HG03103 (cell line): ENCODE measurements around the gene GET4.

Experiments
- ATAC-seq: cut with Tn5 transposase; IDR thresholded peaks from one replicate; pipeline ENCODE4 v1.9.1; 2021; ENCODE audit warnings: low read depth; ENCODE audit not compliant: unreplicated experiment

GET4 gene

DNA sequence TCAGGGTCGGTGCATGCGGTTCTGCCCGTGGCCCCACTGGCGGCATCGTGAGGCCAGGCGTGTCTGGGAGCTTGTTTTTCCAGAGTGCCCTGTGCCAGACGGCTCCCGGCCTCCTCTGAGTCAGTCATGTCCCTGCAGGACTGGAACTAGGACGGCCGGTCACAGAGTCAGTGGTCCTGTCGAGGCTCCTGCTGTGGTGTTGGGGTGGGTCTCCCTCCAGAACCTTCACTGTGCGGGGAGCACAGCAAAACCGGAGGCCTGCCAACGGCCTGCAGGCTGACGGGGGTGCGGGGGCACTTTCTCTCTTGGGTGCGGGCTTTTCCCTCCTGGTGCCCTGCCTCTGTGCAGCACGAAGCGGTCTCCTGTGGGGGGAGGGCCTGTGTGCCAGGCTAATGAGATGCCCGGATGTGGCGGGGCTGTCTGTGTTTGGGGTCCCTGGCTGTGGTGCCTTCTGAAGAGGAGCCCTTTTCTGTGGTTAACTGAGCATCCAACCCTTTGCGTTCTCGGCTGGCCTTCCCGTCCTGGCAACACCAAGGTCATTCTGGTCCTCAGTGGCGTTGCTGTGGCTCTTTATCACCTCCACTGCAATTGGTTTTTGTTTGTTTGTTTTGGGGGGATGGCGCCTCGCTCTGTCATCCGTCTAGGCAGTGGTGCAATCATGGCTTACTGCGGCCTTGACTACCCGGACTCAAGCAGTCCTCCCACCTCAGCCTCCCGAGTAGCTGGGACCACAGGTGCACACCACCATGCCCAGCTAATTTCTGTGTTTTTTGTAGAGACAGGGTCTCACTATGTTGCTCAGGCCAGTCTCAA is 8.0 kb downstream of the GET4 start:
- no peak for ATAC-seq

DNA sequence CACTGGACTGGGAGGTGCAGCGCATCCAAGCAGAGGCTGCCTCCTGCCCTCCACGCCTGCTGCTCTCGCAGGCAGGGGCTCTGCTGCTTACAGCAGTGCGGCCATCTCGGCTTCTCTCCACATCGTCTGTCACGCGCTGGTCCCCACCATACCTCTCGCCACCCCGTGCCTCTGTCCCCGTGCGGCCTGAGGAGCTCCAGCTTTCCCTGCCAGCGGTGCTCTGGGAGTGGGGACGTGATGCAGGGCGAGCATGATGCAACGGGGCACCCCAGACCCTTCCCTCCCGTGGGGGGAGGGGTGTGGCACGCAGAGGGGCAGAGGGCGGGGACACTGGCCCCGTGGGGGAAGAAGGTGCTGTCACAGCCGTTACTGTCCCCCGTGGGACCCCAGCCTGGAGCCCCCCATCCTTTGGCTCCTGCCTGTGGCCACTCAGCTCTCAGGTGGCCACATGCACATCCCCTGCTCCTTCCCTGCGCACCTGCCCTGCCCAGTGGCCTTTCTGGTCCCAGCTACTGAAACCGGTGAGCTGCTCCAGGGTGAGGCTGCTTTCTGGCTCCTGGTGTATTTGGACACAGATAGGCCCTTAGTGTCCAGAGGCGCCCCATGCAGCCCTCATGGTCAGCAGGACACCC is 9.0 kb downstream of the GET4 start:
- ATAC-seq = no peak

DNA sequence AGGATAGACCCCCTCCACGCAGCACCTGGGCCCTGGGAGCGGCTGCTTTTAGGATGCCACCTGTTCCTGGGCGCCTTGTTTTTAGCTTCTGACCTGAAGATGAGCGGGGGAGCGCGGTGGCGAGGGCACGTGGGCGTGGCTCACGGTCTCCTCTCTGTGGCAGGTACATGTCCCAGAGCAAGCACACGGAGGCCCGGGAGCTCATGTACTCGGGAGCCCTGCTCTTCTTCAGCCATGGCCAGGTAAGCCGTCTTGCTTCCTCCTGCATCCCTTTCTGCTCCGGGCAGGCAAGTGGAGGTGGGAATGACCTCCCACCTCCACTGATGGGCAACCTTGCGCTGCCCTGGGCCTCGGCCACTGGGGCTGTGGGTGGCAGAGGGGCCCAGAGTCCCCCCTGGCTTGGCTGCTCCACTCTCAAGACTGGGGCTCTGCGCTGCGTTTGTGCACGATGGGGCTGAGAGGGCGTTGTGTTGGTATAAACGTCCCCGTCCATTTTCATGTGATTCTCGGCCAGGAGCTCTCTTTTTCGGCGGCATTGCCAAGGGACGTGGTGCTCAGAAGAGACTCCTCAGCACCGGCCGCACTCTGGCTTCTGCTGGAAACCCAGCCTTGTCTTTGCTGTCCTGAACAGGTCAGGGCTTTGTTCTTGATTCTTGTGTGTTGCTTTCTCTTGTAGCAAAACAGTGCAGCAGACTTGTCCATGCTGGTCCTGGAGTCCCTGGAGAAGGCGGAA is 9.7 kb downstream of the GET4 start:
- ATAC-seq = no peak

DNA sequence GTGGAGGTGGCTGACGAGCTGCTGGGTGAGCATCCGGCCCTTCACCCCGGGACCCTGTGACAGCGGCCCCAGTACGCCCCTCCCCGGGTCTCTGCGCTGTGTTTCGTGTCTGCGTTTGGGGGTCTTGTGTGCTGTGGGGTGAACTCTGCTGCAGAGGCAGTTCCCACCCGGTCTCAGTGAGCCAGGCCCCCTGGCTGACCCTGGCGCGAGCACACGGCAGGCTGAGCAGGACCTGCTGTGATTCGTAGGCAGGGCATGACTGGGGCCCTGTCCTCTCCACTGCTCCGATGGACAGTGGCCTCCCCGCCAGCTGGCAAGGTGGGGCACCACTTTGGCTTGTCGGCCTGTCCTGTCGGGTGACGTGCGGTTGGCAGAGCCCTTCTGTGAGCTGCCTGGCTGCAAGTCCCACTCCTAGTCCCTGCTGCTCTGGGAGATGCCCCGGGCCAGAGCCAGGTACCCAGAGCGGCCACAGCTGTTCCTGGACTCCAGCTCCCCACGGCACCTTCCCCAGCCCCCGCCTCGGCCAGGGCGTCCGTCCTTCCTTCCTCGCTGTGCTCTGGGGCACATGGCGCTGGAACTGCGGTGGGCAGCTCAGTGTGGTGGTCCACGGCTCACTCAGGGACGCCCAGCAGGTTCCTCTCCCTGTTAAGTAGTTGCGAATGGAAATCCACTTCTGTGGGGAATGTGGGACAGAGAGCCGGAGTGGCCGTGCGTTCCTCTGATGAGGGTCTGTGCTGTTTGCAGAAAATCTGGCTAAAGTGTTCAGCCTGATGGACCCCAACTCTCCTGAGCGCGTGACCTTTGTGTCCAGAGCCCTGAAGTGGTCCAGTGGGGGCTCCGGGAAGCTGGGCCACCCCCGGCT is 10.5 kb downstream of the GET4 start:
- no peak for ATAC-seq

DNA sequence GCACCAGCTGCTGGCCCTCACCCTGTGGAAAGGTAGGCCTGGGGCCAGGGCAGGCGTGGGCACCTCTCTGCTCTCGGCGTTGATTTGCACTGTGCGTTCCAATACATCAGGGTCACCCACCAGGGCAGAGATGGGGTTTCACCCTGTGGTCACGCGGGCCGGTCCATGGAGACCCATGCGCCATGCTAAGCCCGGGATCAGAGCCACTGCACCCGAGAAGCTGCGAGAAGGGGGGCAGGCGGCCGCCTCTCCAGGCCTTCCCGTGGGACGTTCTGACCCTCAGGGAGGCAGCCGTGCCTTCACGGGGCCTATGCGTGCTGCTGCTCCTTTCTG is 11.1 kb downstream of the GET4 start:
- no peak for ATAC-seq

DNA sequence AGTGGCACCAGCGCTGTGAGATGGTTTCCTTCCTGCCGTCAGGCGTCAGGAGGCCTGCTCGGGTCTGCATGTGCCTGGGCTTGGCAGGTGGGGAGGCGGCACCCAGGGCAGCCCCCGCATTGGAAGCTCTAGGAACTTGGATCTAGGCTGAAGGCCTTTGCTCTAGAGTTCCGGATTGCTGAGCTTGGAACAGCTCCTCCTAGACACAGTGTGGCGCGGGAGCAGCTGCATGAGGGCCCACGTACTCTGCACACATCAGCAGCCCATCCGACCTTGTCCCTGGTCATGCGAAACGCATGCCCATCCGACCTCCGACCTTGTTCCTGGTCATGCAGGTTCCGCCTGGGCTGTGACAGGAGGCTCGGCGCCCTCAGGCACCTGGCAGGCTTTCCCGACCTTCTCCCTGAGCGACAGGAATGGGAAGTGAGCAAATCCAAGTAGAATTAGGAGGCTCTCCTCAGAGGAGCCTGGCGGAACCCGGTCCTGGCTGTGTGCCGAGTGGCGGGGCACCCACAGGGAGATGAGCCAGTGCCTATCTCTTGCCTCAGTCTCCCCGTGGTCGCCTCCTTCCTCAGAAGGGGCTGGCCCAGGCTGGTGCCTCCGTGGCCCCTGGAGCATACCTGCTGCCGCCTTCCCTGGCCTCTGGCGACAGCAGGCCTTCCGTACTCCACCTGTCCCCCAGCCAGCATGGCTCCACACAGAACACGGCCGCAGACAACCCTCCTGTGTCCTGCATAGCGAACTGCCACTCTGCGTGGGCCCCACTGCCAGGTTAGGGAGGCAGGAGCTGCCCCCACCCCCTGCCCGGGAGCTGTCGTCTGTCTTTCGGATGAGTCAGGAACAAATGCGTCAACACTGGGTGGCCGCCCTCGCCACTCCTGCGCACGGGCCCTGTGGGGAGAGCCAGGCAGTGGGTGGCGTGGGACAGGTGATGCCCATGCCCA is 12.0 kb downstream of the GET4 start:
- no peak for ATAC-seq

DNA sequence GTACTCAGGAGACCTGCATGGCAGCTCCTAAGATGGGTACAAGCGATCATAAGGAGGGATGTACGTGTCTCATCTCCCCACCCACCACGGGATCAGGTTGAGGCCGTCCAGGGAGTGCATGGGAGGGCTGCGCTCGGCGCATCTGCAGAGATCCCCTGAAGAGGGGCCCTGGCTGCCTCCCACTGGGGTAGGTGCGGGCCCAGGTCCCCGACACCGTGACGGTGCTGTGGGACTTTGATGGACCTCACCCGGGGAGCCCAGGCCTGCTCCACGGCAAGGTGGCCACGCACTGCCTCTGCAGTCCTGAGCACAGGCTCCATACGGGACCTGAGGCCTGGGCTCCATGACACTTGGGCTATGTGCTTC is 12.7 kb downstream of the GET4 start:
- ATAC-seq = no peak

DNA sequence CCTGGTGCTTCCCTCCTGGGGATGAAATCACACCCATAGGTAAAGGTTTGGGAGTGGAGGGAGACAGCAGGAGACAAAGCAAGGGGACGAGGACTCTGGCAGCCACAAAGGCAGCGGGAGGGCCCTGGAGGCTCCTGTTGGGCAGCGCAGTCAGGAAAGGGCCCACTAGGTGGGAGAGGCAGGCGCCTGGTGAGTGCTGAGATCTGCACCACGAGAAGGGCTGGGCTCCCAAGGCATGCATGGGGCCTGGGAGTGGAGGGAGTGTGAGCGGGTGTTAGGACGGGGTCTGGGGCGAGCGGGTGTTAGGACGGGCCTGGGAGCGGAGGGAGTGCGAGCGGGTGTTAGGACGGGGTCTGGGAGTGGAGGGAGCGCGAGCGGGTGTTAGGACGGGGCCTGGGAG is 13.0 kb downstream of the GET4 start:
- ATAC-seq = no peak

DNA sequence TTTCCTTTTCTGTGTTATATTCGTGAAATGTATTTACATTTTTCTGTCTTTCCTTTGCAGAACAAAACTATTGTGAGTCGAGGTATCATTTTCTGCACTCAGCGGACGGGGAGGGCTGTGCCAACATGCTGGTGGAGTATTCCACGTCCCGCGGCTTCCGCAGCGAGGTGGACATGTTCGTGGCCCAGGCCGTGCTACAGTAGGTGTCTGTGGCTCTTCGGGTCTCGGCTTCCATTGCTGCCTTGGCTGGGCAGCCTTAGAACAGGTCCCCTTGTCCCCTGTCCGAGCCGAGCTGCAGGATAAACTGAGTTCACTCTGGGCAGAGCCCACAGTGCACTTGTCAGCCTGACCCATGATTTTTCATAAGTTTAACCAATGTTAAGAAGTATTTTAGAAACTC is 14.5 kb downstream of the GET4 start:
- no peak for ATAC-seq

DNA sequence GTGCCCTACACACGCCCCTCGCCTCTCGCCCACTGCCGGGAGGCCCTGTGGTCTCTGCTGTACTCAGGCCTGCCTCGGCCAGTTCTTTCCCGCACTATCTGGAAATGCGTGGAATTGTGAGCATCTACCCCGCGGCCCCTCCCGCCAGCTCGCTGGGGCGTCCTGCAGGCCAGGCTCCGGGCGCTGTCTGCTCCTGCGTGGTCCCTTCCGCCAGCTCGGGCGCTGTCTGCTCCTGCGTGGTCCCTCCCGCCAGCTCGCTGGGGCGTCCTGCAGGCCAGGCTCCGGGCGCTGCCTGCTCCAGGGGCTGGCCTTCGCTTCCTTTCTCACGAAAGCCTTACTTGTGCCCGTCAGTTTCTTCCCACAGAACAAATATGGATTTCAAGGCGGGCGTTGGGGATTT is 14.9 kb downstream of the GET4 start:
- no peak for ATAC-seq

DNA sequence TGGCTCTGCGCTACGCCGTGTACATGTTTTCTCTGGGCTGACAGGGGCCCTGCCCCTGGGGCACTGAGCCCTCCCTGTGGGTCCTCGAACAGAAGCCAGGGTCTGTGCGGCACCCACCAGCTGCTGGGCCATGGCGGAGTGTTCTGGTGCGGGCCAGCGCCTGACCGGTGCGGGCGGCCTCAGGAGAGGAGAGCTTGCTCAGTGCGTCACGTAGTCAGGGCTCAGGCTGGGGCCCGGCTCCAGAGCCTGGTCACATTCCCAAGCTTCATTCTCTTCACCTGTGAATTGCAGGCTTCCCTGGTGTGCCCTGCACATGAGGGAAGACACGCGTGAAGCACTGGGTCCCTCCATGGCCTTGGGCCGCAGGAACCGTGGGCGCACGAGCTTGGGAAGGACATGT is 15.5 kb downstream of the GET4 start:
- no peak for ATAC-seq

DNA sequence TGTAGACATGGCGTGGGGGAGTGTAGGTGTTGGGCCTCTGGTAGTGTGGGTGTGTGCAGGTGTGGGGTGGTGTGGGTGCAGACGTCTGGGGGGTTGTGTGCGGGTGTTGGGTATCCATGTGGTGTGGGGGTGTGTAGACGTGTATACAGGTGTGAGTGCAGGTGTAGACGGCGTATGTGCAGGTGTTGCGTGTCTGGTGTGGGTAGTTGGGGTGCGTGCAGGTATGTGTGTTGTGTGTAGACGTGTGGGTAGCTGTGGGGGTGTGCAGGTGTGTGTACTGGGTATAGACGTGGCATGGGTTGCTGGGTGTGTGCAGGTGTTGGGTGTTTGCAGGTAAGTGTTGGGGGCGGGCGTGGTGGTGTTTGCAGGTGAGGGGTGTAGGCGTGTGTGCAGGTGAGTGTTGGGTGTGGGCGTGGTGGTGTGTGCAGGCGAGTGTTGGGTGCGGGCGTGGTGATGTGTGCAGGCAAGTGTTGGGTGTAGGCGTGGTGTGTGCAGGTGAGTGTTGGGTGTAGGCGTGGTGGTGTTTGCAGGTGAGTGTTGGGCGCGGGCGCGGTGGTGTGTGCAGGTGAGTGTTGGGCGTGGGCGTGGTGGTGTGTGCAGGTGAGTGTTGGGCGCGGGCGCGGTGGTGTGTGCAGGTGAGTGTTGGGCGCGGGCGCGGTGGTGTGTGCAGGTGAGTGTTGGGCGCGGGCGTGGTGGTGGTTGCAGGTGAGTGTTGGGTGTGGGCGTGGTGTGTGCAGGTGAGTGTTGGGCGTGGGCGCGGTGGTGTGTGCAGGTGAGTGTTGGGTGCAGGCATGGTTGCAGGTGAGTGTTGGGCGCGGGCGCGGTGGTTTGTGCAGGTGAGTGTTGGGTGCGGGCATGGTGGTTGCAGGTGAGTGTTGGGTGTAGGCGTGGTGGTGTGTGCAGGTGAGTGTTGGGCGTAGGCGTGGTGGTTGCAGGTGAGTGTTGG is 16.6 kb downstream of the GET4 start:
- no peak for ATAC-seq

DNA sequence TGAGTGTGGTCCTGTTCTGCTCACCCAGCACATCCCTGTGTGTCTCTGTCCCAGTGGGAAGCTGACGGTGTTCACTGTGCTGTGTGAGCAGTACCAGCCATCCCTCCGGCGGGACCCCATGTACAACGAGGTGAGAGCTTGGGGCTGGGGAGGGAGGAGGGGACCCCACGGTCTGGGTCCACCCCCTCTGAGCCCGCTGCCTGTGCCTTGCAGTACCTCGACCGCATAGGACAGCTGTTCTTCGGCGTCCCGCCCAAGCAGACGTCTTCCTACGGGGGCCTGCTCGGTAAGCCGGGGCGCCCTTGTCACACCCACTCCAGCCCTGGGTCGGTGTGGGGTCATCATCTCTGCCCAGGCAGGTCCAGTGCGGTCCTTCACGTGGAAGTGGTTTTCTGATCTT is 17.3 kb downstream of the GET4 start:
- no peak for ATAC-seq

DNA sequence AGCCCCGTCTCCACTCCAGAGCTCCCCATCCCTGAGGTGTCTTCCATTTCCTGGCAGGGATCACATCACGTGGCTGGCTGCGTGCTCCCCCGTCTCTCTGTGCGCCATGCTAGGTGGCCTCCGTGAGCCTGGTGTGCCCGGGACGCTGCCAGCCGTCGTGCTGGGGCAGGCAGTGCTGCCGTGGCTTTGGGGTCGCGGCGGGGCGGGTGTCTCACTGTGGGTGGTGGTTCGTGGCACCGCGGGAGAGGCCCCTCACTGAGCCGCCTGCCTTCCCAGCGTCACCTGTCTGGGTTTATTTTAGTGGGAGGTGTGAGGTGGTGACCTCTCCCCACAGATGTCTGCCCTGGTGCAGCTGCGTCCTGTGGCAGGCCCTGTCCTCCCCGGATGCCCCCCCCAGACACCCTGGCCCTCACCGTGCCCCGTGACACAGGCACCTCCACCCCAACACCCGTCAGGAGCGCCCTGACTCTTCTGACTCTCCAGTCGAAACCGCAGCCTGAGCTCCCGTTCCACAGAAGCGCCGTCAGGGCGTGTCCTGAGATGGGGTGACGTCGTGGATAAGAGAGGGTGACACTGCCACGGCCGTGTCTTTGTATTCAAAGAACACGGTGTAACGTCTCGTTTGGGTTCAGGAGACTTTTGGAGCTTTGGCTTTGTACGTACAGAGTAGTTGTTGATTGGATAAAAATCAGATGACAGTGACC is 18.0 kb downstream of the GET4 start:
- ATAC-seq = no peak

DNA sequence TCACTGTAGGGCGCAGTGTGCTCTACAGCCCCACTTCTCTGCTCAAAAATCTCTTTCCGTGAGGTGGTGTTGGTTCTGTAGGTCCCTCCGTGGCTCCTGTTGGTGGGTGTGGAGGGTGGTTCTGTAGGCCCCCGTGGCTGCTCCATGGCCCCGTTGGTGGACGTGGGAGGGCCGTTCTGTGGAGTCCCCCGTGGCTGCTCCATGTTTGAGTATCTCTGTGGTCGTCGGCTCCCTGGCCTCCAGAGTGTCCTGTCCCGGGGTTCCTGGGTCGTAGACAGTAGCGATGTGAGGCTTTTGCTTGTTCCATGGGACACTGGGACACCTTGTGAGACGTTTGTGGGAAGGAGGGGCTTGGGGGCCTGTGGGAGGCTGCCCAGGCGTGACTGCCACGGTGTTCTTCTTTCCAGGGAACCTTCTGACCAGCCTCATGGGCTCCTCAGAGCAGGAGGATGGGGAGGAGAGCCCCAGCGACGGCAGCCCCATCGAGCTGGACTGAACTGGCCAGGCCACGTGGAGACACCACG is 18.6 kb downstream of the GET4 start:
- no peak for ATAC-seq

DNA sequence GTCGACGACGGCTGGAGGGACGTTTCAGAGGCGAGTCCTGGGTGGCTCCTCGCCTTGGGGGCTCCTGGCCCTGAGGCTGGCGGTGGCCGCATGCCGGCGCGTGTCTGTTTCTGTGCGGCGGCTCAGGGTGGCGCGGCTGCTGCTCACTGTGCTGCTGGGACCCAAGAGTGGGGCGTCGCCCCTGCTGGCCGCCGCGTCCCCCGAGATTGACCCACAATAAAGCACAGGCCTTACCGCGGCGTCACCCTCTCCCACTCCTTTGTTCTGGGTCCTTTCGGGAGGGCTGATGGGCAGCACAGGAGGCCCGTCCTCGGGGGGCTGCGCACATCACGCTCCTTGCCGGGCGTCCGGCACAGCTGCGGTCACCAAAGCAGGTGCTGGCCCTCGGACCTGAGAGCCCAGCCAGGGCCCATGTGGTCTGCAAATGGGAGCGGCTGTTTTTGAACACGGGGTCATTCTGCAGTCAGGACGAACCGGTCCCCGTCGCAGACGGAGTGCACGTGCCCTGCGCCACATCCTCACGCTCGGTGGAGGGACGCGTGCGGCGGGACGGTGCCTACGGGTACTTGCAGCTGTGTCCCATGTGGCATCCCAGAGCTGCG is 19.2 kb downstream of the GET4 start:
- no peak for ATAC-seq

DNA sequence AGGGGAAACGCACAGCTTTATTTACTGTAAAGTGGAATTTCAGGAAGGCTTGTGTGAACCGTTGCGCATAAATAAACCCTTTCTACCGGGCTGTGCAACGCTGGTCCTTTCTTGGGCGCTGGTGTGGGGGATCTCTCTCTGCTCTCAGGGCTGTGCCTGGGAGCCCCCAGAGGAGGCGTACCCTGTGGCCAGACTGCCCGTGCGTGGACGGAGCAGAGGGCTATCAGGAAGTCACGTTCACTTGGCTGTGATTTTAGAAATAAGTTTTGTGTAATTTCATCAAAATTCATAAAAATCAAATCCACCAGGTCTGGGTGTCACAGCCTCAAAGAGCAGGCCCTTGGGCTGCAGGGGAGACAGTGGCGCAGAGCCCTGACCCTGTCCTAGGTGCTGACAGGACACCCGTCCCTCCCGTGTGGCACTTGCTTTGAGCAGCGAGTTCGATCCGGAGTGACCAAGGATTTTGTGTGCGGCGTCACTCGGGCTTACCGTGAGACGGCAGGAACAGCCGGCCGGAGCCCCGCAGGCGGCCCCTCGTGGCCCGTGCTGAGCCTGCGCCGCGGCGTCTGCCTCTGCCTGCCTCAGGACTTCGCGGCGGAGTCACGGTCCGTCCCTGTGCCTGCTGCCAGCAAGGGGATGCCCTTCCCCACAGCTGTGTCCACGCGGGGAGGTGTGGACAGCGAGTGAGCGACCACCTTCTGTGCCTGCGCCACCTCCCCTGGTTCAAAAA is 20.2 kb downstream of the GET4 start:
- no peak for ATAC-seq
